HG03469 (cell line): ENCODE data around the gene KCND1.

Experiments used
- ATAC-seq: cut with Tn5 transposase; IDR thresholded peaks from one replicate; pipeline ENCODE4 v1.9.1; 2021; ENCODE audit warnings: mild to moderate bottlenecking, moderate library complexity, moderate number of reproducible peaks; ENCODE audit not compliant: unreplicated experiment

Gene KCND1

DNA sequence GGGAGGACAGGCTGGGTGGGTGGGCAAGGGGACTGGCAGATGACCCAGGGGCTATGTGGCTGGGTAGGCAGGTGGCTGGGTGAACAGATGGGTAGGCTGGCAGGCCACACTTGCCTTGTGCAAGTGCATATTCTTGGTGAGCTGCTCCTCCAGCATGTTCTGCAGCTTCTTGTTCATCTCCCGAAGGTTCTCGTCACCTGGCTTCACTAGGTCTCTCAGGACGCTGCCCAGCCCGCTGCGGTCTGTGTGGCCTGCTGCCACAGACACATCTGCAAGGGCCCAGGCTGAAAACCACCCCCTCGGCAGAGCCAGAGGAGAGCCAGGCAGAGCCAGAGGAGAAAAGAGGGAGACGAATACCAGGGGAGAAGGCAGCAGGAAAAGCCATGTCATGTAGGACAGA lies 3.4 kb upstream of the KCND1 start:
- ATAC-seq = no peak

DNA sequence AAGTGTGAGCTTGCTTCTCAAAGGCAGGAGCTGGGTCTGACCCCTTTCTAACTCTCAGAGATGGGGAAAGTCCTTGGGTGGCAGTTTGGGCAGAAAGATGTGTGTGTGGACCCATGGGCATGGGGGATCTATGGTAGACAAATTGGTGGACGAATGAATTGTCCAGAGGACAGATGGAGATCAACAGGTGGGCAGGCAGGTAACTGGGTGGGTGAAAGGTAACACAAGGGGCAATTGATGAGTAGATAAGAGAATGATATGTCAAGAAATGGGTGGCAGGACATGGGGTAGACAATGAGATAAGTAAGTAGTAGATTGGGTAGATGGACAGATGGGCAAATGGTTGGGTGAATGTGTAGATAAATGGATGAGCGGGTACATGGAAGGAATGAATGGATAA lies 2.9 kb upstream of the KCND1 start:
- ATAC-seq = no peak

DNA sequence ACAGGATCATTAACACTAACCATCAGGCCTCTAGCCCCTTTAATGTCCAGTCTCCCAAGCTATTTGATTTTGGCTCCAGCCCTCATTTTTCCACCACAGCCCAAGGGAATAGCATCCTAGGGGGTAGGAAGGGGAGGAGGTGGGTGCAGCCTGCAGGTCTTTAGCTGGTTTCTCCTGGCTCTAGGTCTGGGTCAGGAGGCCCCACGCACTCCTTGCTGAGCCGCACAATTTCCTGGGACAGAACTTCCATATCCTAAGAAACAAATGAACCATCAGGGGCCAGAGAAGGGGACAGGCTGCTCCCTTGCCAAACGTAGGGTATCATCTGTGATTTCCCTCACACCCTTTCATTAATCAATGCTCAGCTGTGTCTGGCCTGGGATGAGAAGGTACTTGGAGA lies 2.4 kb upstream of the KCND1 start:
- ATAC-seq = no peak

DNA sequence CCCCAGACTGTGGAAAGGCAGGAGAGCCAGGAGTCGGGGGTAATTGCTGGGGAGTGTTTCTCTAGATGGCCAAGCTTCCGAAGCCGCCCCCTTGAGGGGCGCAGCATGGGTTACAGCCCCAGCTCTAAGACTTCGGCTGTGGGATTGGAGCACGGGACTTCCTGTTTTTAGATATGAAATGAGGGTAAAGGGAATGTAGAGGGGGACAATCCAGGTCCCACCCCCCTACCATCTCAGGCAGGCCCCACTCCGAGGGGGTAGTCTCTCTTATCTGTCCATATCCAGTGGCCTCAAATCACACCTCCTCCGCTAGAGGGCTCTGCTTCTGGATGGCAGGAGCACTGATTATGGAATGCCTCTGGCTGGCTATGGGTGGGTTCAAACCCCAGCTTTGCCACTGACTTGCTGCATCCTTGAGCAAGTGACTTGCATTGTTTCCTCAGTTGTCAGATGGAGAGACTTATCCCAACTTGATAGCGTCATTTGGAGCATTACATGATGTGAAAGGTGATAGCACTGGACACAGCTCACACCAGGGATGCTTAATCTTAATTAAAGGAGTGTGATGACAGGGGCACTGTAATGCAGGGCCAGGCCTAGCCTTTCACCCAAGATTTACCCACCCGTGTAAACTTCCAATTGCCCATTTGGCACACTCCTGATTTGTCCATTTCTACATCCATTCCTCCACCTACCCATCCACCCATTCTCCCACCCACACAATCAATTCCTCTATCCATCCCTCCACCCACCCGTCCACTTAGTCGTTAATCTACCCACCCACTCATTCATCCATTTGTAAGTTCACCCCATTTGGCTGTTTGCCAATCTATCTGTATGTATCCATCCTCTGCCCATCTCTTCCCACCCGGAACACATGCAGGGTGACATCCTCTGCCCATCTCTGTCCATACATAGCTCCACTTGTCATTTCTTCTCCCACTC lies 848 bp upstream of the KCND1 start:
- ATAC-seq = no peak

DNA sequence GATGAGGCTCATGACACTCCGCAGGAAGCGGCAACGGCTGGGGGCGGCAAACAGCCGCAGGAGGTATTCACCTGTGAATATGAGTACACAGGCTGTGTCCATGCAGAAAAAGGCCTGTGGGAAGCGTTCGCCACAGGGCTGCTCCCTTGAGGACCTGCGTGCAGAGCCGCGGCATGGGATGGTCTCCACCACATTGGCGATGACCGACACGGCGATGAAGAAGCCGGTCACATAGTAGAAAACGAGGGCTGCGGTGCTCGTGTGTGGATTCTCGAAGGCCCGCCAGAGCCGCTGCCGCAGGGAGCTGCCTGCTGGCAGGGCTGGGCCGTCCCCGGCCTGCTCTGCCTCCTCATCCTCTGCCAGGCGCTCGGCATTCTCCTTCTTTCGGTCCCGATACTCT lies 2.2 kb downstream of the KCND1 start:
- ATAC-seq = no peak

DNA sequence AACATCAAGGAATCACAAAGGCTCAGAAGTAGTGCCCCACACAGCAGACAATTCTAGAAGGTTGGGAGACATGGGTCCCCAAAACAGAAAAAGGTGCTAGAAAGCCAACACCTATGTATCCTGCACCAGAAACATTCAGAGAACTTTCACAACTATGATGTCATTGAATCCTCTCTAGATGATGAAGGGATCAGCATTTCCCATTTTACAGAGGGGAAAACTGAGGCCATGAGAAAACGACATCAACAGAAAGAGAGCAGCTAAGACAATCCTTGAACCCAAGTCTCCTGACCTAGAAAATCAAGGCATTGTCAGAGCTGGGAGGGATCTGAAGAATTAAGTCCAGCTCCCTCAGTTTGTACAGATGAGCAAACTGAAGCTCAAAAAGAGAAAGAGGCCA lies 3.3 kb downstream of the KCND1 start:
- ATAC-seq = no peak

DNA sequence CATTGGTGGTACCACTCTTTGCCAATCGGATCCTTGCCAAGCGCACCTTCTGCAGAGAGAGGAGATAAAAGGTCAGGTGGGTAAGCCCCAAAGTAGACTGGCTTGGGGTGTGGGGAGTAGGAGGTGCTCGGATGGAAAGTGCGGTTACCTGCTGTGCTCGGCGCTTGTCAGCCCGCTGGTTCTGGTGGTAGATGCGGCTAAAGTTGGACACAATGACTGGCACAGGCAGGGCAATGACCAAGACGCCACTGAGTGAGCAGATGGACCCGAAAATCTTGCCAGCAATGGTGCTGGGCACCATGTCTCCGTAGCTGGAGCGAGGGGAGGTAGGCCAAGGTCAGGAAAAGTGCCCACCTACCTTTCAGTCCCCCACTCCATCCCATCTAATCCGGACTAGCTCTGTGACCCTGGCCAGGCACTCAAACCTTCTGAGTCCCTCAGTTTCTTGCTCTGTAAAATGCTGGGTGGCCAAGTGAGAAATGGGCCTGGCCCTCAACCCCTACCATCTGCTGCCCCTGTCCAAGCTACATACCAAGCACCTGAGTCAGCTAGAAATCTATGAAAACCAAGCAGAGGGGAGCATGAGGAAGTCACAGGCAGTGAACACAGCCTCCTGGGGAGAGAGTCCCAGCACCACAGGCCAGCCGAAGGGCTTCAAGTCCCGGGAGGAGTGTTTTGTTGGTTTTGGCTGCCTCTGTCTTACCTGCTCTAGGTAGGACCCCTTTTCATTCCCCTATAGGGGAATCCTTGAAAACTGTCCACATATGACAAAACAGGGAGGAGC lies 4.7 kb downstream of the KCND1 start:
- ATAC-seq = no peak

DNA sequence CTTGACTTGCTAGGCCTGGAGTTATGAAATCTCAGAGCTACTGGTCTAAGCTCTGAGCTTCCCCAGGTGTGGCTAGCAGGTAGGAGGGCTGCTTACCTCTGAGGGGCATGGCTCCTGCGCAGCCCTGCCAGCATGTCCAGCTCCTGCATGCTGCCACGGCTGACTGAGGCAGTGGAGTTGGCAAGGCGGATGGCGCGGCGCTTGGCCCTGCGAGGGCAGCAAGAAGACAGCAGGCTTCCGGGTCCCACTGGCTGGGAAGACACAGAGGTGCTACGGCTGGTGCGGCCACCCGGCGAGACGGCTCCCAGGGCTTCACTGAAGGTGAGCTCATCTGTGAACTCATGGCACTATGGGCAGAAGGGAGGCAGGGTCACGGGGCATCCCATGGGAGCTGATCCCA lies 5.7 kb downstream of the KCND1 start:
- ATAC-seq = no peak

DNA sequence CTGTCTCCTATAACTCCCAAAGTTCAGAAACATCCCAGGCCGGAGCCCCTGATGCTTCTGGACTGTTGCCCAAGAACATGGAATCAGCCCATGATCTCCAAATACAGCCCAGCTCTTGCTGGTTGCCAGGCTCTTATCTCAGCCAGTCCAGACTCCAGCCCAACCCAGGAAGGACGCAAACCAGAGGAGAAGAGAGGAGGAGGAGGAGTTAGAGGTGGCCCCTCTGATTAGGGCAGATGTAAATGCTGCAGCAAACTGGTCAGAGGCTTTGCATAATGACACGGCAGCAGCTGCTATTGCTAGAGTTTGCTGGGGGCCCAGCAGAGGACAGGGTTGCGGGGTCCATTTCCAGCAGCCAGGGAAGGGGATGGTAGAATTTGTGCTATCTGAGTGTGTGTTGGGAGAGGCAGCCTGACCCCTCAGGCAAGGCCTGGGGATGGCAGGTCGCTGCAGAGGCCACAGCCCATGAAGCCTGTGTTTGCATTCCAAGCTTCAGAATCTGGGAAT lies 10.0 kb downstream of the KCND1 start:
- ATAC-seq = no peak

DNA sequence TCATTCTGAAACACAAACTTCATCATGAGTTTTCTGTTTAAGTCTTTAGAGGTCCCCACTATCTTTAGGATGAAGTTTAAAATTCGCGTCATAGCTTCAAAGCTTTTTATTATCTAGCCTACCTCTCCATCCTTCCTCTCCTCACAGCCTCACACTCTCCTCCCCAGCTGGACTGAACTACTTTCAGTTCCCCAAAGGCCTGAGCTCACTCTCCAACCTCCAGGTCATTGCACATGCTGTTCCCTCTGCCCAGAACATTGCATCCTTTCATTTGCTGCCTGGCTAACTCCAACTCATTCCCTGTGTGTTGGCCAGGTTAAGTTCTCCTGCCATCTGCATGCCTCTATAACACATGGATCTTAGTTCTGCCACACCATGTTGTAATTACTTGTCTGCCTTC lies 11.4 kb downstream of the KCND1 start:
- no peak for ATAC-seq

DNA sequence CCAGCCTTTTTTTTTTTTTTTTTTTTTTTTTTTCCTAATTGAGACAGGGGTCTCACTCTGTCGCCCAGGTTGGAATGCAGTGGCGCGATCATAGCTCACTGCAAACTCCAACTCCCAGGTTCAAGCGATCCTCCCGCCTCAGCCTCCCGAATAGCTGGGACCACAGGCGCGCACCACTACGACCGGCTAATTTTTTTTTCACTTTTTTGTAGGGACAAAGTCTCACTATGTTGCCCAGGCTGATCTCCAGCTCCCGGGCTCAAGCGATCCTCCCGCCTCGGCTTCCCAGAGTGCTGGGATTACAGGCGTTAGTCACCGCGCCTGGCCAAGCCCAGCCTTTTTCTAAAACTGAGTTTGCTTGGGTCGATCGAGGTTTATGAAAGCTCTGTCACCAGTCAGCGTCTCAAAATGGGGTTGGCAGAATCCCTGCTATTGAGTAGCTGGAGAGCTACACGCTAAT lies 13.0 kb downstream of the KCND1 start:
- ATAC-seq = no peak

DNA sequence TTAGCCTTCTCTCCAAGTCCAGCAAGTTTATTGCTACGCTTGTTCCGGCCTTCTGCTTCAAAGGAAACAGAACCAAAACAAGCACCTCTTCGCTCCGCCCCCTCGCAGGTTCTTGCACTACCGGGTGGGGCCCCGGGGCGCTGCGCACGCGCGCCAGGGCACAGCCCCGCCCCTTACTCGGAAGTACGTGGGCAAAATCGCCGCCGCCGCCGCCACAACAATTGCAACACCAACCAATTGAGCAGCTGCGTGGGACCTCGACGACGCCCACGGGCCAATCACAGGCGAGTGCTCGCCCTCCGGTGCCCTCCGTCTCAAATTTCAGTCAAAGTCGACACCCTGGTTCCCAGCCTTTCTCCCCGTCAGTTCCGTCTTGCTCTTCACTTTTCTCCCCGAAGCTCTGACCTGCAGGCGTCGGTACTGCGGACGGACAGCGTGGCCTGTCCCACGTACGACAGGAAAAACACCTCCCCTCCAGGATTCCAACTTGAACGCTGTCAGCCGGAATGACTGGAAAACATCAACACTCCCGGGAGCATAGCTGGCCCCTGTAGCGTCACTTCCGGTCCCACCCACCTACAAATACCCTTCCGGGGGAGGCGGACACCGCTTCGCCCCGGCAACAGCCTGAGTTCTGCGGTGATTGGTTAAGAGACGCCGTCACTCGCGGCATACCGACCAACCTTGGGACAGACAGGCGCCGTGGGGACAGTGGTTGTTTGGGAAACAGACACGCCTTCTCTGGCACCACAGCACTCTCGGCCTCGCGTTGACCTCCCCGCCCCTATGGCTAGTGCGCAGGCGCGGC lies 13.6 kb downstream of the KCND1 start:
- peak; percentile 82 for ATAC-seq

DNA sequence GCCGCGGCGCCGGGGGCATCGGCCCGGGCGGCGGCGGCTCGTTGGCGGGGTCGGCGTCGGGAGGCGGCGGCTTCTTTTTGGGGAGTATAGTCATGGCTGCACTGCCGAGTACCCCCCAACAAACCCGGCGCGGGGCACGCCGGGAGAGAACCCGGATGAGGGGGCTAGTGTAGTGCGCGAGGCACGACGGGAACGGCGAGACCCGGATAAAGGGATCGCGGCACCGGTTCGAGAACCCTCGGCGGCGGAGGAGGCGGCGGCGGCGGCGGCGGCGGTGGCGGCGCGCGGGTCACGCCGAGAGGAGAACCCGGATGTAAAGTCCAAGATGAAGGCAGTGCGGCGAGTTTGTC lies 14.2 kb downstream of the KCND1 start, which contains the start of gene OTUD5:
Gene OTUD5 (minus strand): TSS at position 131 of the 350 bp plus-strand sequence. CDS start 37 bp downstream, at position 94.
- peak; percentile 29 for ATAC-seq

DNA sequence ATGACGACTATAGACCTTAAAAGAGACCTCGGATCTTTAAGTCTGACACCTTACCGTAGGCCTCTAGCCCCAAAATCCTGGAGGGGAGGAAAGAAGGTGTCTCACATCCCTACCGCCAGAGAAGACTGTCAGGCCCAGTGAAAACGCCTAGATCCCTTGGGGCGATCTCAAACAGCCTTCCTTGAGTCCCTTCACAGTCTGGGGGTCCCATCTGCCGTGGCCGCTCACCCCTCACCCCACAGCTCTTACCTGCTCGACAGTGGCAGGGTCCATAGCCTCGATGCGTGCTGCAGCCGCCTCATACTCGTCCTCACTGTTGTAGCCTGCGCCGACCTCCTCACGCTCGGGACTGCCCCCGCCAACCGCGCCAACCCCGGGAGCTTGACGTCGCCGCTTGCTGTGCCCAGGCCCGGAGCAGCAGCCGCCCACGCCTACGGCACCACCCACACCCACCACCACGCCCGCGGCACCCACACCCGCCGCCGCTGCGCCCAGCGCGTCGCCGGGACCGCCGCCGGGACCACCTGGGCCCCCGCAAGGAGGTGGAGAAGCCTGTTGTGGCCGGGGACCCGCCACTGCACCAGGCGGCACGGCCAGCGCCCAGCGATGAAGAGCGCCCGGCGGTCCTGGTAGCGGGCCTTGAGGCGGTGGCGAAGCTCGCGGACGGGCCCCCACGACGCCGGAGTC lies 14.8 kb downstream of the KCND1 start:
- no peak for ATAC-seq

DNA sequence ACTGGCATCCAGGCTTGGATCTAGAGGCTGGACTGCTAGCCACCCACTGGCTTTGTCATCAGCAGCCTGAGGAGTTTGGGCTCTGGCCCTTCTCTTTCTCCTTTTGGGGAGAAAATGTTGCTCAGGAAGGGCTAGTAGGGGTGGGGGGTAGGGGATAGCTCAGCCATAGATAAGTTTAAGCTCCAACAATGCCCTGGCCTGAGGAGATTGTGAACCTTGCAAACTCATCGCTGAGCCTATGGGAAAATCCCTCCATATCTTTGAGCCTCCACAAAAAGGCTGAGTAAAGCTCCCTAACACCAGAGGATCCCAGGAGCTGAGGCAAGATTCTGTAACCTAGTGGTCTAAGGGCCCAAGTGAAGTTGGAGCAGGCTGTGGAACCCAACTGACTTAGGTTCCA lies 23.1 kb downstream of the KCND1 start:
- no peak for ATAC-seq

DNA sequence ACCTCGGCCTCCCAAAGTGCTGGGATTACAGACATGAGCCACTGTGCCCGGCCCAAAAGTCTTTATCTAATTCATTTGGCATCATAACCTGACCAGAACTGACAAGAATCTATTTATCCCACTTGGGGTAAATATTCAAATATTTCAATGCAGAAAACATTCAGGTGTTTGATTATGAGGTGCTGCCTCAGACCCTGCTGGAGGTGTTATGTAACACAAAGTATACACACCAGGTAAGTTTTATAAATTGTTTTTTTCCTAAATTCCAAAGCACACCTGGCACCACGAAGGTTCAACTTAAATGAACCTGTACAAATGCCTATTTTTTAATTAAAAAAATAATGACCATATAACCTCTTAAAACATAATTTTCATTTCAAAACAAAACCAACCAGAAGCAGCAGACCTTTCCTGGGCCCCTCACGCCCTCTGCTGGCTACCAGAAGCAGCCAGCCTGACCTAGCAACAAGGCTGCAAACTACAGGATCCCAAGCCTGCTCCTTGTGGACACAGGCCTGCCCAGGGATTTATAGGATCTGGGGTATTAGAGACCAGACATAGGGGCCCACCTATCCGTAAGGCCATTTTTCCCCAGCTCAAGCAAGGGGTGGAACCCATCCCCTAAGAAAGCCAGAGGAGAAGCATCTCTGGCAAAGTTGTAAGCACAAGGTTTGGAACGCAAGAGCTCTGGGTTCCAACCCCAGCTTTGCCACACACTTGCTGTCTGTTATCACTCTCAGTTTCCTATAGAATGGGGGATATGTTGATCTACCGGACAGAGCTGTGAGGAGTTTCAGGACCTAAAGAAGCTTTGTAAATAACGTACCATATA lies 25.9 kb downstream of the KCND1 start:
- no peak for ATAC-seq

DNA sequence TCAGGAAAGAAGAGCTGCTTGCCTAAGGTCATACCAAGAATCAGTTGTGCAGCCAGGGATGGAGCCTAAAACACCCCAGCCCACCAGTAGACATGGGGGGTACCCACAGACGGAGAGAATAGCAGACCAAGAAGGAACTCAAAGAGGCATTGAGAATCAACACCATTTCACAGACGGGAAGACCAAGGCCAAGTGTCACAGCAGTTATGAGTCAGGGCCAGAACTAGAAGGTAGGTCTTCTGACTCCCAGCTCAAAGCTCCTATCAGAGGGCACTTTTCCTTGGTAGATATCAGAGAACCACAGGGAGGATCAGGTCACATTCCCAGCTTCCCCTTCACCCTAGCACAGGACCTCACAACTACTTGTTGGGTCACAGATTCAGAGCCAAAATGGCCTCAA lies 28.7 kb downstream of the KCND1 start:
- no peak for ATAC-seq

DNA sequence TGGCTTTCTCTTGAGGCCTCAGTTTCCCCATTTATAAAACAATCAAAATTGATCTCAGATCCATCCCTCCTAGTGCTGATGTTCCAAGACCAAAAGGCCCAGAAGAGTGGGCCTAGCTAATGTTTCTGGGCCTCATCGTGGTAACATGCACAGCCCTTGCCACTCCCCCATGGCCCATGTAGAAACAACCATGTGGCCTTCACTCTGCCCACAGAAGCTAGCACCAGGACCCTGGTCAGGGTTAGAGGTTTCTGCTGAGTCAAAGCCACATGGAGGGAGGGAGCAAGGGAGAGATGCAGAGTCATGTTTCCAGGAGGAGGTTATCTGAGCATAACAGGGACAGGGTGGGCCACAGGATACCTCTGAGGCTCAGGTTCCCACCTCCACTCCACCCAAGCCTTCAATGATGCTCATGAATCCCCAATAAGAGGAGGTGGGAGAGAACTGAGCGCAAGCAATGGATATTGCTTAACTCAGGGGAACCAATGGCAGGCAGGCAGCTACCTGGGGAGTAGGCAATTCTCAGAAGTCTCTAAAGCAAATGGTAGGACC lies 31.2 kb downstream of the KCND1 start:
- no peak for ATAC-seq
